ENCODE results near the gene CDIPT.
"Not testable (repeated sequence)": the region's sequence is repeated elsewhere in the genome, so short reads cannot be mapped to it uniquely, and the experiment has no call there.

Gene CDIPT

GRCh38 chr16:29839822-29840221 lies 23.2 kb downstream of the CDIPT start:
- Histone ChIP-seq H3K9me3 (ENCODE audit: severe bottlenecking) (no peaks in the 10 kb centered on the region), H3K27me3 (ENCODE audit: insufficient read depth, poor library complexity, severe bottlenecking) (no peaks in the 10 kb centered on the region), H3K27ac (ENCODE audit: poor library complexity, severe bottlenecking) (no peak overlapping the region), H3K36me3 (ENCODE audit: low read depth) (peaks cover 16% of the 10 kb centered on the region), H3K4me3 (ENCODE audit: severe bottlenecking) (no peak overlapping the region), H3K4me1 (ENCODE audit: insufficient read depth, poor library complexity, severe bottlenecking) (no peaks in the 10 kb centered on the region)
- ATAC-seq (ENCODE audit: low read depth) (no peak), DNase-seq (ENCODE audit: low spot score) (no peak)
- no peak for TF ChIP-seq CTCF (IDR thresholded peaks at IDR 0.05; ENCODE audit: poor library complexity, severe bottlenecking)

DNA sequence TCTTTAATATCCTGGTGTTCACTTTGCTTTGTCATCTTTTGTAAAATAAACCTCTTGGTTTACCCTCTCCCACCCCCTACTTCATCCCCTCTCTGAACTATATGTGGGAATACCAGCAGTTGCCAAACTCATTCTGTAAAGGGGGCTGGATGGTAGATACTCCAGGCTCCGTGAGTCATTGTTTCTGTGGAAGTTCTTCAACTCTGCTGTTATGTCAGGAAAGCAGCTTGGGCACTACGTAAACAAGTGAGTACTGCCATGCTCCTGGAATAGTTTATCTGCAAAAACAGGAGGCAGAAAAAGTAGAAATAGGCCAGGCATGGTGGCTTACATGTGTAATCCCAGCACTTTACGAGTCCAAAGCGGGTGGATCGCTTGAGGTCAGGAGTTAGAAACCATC lies 25.2 kb downstream of the CDIPT start:
- no peak for TF ChIP-seq CTCF (IDR thresholded peaks at IDR 0.05; ENCODE audit: poor library complexity, severe bottlenecking)
- no peaks in the 10 kb centered on the region for H3K4me1 ChIP-seq (ENCODE audit: insufficient read depth, poor library complexity, severe bottlenecking)
- no peak for ATAC-seq (ENCODE audit: low read depth)
- H3K27ac ChIP-seq (ENCODE audit: poor library complexity, severe bottlenecking): no peak overlapping the region
- no peak for DNase-seq (ENCODE audit: low spot score)
- H3K4me3 ChIP-seq (ENCODE audit: severe bottlenecking): no peak overlapping the region
- H3K36me3 ChIP-seq (ENCODE audit: low read depth): peaks cover 27% of the 10 kb centered on the region
- H3K27me3 ChIP-seq (ENCODE audit: insufficient read depth, poor library complexity, severe bottlenecking): no peaks in the 10 kb centered on the region
- H3K9me3 ChIP-seq (ENCODE audit: severe bottlenecking): no peaks in the 10 kb centered on the region

GRCh38 chr16:29836623-29837022 lies 26.4 kb downstream of the CDIPT start:
- Histone ChIP-seq H3K4me1 (ENCODE audit: insufficient read depth, poor library complexity, severe bottlenecking) (no peaks in the 10 kb centered on the region), H3K9me3 (ENCODE audit: severe bottlenecking) (no peaks in the 10 kb centered on the region), H3K4me3 (ENCODE audit: severe bottlenecking) (no peak overlapping the region), H3K36me3 (ENCODE audit: low read depth) (peaks cover 30% of the 10 kb centered on the region), H3K27ac (ENCODE audit: poor library complexity, severe bottlenecking) (no peak overlapping the region), H3K27me3 (ENCODE audit: insufficient read depth, poor library complexity, severe bottlenecking) (no peaks in the 10 kb centered on the region)
- TF ChIP-seq CTCF (IDR thresholded peaks at IDR 0.05; ENCODE audit: poor library complexity, severe bottlenecking): no peak
- ATAC-seq (ENCODE audit: low read depth) (no peak), DNase-seq (ENCODE audit: low spot score) (no peak)

DNA sequence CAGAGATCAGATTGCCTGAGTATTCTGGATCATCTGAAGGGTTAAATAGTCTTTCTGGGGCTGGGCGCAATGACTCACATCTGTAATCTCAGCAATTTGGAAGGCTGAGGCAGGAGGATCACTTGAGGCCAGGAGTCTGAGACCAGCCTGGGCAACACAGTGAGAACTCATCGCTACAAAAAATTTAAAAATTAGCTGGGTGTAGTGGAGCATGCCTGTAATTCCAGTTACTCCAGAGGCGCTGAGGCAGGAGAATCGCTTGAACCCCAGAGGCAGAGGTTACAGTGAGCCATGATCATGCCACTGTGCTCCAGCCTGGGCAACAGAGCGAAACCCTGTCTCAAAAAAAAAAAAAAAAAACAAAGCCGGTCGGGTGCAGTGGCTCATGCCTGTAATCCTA lies 27.1 kb downstream of the CDIPT start:
- no peak for ATAC-seq (ENCODE audit: low read depth)

GRCh38 chr16:29834079-29834478 lies 28.9 kb downstream of the CDIPT start:
- no peaks in the 10 kb centered on the region for H3K27me3 ChIP-seq (ENCODE audit: insufficient read depth, poor library complexity, severe bottlenecking)
- no peak for TF ChIP-seq CTCF (IDR thresholded peaks at IDR 0.05; ENCODE audit: poor library complexity, severe bottlenecking)
- H3K27ac ChIP-seq (ENCODE audit: poor library complexity, severe bottlenecking): no peak overlapping the region
- peaks cover 26% of the 10 kb centered on the region for H3K36me3 ChIP-seq (ENCODE audit: low read depth)
- ATAC-seq (ENCODE audit: low read depth) (no peak), DNase-seq (ENCODE audit: low spot score) (no peak)
- H3K9me3 ChIP-seq (ENCODE audit: severe bottlenecking): no peaks in the 10 kb centered on the region
- H3K4me1 ChIP-seq (ENCODE audit: insufficient read depth, poor library complexity, severe bottlenecking): no peaks in the 10 kb centered on the region
- no peak overlapping the region for H3K4me3 ChIP-seq (ENCODE audit: severe bottlenecking)

More for the DNA sequence above, 27.1 kb downstream of the CDIPT start:
- H3K4me3 ChIP-seq (ENCODE audit: severe bottlenecking): no peak overlapping the region
- H3K4me1 ChIP-seq (ENCODE audit: insufficient read depth, poor library complexity, severe bottlenecking): no peaks in the 10 kb centered on the region
- no peaks in the 10 kb centered on the region for H3K9me3 ChIP-seq (ENCODE audit: severe bottlenecking)
- no peak for DNase-seq (ENCODE audit: low spot score)
- H3K27ac ChIP-seq (ENCODE audit: poor library complexity, severe bottlenecking): no peak overlapping the region
- no peak for TF ChIP-seq CTCF (IDR thresholded peaks at IDR 0.05; ENCODE audit: poor library complexity, severe bottlenecking)
- H3K36me3 ChIP-seq (ENCODE audit: low read depth): peaks cover 32% of the 10 kb centered on the region
- H3K27me3 ChIP-seq (ENCODE audit: insufficient read depth, poor library complexity, severe bottlenecking): no peaks in the 10 kb centered on the region

- not testable (repeated sequence) for ATAC-seq (ENCODE audit: low read depth); H3K27me3 ChIP-seq (ENCODE audit: insufficient read depth, poor library complexity, severe bottlenecking); H3K9me3 ChIP-seq (ENCODE audit: severe bottlenecking); H3K4me3 ChIP-seq (ENCODE audit: severe bottlenecking); H3K4me1 ChIP-seq (ENCODE audit: insufficient read depth, poor library complexity, severe bottlenecking); H3K27ac ChIP-seq (ENCODE audit: poor library complexity, severe bottlenecking); DNase-seq (ENCODE audit: low spot score)
- H3K36me3 ChIP-seq (ENCODE audit: low read depth): peaks cover 26% of the 10 kb centered on the region
Observed at GRCh38 chr16:29833219-29833618, 29.8 kb downstream of the CDIPT start.
